Left ventricle myocardium superior (tissue), 1 donor: ENCODE data around the gene TOMM20. TPM values are rescaled to one million over a fixed set of nuclear protein-coding genes. Genes with fewer than 3 reads are reported as not detected.
A peak's percentile ranks its signal among the peaks of the same experiment; 100 is the strongest.
"Not testable (repeated sequence)": the region's sequence is repeated elsewhere in the genome, so short reads cannot be mapped to it uniquely, and the experiment has no call there.

ENCODE experiments used
- ATAC-seq: fragments of 200-7000 bp; cut with Tn5 transposase; one replicate; pipeline ENCODE4 v1.9.1; 2020; ENCODE audit warnings: mild to moderate bottlenecking, moderate library complexity
- DNase-seq: peaks from one replicate; pipeline ENCODE4 v3.0.0-alpha.2; 2020
- intact Hi-C: fragments of 100-400 bp; cut with micrococcal nuclease; formaldehyde crosslinking; loops from one replicate; pipeline ENCODE4 v1.11.0; 2022
- total RNA-seq: library from RNA; stranded (reverse); fragmentation: NEBNext Ultra II Directional; extraction: Animal tissue kit (Norgen Biotek cat#: 25700); gene quantifications from one replicate; pipeline ENCODE4 v1.2.1, GENCODE V29; 2021
- donor health status: DM: no; HTN: yes; CAD: no; lungs with severe emphysema.

TOMM20 gene
- total RNA-seq, 1 donor from 2014 or later = 95.8 TPM

DNA sequence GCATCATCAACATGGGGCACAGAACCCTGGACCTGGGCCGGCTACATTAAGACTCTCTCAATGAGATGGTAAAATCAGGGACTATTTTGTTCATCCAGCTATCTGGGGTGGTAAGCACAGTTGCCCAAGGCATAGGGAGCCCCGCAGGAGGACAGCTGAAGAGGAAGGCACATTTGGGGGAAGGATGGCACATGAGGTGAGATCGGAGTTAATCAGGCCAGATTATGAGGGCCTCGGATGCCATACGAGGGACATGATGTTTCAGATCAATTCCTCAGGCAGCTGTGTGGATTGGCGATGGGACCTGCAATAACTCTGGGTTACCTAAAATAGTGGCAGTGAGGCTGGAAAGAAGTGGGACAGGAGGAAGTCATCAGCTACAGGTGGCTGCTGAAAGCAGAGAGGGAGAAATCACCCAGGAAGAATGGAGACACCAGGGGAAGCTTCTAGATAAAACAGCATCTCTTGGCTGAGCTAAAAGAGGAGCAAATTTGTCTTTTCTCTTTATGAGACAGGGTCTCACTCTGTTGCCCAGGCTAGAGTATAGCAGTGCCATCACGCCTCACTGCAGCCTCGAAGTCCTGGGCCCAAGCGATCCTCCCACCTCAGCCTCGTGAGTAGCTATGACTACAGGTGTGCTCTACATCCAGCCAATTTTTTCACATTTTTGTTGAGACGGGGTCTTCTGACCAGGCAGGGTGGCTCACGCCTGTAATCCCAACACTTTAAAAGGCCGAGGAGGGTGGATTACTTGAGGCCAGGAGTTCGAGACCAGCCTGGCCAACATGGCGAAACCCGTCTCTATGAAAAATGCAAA, 21.1 kb downstream of the TOMM20 start:
- ATAC-seq (no peak), DNase-seq (no peak)
- intact Hi-C loops = no loop called here

DNA sequence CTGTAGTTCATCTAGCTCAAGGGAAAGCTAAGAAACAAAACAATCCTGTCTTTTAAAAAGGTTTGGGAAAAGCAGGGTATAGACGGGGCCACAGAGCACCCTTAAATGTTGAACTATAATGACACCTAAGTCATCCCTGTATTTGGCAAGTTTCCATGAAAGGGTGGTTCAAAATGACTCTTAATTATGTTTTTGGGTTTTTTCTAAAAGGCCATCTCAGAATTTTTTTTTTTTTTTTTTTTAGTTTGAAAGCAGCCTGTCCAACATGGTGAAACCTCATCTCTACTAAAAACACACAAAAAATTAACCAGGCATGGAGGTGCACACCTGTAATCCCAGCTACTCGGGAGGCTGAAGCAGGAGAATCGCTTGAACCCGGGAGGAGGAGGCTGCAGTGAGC, 22.2 kb downstream of the TOMM20 start:
- no peak for DNase-seq
- no peak for ATAC-seq
- intact Hi-C loops = no loop called here

DNA sequence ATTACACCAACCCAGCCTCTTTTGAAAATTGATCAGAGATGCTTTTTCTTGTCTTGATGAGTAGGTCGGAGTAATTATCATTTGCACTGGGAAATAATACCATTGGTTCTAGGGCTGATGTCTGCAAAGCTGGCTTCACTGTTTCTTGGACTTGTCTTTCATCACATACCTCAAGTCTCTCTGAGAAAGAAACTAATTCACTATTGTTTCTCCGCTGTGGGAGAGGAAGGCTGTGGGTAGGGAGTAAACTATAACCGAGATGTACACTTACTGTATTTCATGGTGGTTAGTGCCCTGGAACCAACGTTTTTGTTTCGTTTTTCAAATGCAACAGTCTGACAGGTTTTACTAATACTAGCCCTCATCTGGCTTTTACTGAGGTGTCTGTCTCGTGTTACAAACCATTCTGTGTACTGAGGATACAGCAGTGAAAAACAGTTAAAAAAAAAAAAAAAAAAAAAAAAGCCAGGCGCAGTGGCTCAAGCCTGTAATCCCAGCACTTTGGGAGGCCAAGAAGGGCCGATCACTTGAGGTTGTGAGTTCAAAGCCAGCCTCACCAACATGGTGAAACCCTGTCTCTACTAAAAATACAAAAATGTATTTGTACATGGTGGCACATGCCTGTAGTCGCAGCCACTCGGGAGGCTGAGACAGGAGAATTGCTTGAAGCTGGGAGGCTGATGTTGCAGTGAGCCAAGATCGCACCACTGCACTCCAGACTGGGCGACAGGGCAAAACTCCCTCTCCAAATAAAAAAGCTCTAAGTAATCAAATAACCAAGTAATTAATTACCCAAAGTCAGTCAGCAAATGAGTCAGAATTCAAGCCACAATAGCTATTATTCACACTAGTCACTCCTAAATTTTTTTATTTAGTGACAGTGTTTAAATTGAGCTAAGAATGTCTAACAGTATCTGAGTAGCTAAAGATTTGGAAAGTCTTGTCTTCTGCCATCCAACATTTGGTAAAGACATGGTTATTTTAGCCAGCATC, 23.3 kb downstream of the TOMM20 start:
- DNase-seq = no peak
- intact Hi-C loops = no loop called here
- ATAC-seq = no peak

DNA sequence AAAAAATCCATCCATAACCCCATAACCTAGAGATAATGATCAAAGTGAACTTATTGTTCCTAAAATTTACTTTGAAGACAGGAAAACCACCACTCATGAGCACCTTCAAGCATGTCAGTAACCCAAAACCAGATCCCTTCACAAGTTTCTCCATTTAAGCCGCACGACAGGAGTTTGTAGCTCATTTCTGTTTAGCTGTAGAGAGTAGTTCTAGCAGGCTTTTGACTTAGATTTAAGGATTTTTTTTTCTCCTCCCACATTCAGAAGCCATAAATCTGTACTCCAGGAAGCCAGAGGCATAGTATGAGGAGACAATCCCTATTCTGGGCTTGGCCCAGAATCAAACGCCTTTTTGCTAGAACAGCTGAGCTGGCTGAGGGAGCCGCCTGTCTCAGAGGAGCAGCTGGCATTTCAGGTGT, 25.6 kb downstream of the TOMM20 start:
- DNase-seq (no peak), ATAC-seq (no peak)
- intact Hi-C loops = no loop called here

DNA sequence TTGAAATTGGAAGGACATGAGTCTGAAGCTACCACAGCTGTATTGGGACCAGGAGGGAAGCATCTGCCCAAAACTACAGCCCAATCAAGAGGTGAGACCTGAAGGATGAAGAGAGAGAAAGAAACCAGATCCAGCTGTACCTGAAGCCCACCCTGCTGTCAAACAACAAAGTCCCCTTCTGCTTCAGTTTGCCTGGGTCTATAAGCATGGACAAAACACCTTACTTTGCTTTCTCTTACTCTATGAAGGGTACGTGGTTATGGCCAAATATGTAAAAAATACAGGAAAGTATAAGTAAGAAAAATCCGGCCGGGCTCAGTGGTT, 26.4 kb downstream of the TOMM20 start:
- DNase-seq (no peak), ATAC-seq (no peak)
- intact Hi-C loops = no loop called here

DNA sequence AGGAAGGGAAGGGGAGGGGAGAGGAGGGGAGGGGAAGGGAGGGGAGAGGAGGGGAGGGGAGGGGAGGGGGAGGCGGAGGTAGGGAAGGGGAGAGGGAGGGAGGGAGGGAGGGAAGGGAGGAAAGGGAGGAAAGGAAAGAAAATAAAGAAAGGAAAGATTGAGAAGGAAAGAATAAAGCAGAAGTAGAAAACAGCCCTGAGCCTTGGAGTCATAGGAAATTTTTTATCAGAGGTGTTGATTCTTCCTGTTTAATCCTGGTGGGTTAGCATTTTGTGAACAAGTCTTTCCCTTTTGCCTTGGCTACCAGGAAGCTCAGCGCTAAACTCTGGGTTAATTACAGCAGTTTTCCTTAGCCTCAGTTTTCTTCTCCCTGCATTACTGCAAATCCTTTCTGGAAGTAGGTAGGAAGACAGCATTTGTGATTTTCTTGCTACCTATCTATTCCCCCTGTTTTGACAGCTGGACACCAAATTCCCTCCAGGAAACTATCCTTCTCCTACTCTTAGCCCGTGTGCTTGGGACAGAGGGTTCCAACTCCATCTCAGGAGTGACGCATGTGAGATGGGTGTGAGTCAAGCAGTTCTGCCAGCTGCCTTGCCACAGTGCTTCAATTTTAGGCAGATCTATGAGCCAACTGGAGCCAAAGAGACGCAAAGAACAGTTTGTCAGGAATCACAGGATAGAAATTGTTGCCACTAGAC, 26.9 kb downstream of the TOMM20 start:
- ATAC-seq (no peak), DNase-seq (no peak)

DNA sequence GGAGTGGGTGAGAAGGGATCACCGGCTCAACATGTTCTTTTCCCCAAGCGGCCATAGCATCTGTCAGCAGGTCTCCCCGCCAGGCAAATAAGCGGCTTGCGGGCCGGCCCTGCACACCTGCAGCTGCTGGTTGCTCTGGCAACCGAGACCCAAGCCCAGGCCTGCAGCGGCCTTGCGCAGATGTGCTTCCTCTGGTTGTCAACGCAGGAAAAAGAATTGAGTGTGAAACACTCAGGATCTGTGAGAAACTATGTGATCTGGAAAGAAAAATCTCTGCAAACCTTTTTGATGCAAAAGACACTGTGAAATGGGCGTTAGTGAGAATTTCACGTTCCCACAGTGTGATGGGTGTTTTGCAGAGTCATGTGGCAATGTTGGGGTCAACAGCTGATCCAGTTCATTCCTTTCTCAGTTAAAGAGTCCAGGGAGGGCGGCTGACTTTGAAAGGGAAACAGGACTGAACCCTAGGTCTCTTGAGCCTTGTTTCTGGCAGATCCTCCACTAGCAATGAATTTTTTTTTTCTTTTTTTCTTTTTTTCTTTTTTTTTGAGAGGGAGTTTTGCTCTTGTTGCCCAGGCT, 28.4 kb downstream of the TOMM20 start:
- intact Hi-C loops = no loop called here
- peak; percentile 61 for ATAC-seq
- peak; percentile 53 for DNase-seq

More for the DNA sequence above, 26.9 kb downstream of the TOMM20 start:
- intact Hi-C loops = no loop called here

DNA sequence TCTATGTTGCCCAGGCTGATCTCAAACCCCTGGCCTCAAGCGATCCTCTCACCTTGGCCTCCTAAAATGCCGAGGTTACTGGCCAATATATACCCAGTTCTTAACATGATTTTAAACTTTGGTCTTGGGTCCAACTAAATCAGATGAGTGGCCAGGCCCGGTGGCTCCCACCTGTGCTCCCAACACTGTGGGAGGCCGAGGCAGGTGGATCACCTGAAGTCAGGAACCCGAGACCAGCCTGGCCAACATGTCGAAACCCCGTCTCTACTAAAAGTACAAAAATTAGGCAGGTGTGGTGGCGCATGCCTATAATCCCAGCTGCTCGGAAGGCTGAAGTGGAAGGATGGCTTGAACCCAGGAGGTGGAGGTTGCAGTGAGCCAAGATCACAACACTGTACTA, 29.6 kb downstream of the TOMM20 start:
- intact Hi-C loops = no loop called here
- ATAC-seq (no peak), DNase-seq (no peak)

DNA sequence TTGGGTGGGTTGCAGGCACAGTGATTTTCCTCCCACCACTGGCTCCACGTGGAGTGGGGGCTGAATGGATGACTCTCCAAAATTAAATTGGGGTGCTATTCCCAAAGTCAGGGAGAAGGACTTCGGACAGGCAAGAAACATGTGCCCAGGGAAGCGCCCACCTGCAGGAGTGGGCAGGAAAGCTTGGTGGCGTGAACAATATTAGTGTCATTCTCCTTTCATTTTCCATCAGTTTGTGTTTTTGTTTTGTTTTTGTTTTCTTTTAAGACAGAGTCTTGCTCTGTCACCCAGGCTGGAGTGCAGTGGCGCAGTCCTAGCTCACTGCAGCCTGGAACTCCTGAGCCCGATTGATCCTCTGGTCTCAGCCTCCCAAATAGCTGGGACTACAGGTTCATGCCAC, 30.1 kb downstream of the TOMM20 start:
- DNase-seq = no peak
- intact Hi-C loops = no loop called here
- ATAC-seq = no peak

DNA sequence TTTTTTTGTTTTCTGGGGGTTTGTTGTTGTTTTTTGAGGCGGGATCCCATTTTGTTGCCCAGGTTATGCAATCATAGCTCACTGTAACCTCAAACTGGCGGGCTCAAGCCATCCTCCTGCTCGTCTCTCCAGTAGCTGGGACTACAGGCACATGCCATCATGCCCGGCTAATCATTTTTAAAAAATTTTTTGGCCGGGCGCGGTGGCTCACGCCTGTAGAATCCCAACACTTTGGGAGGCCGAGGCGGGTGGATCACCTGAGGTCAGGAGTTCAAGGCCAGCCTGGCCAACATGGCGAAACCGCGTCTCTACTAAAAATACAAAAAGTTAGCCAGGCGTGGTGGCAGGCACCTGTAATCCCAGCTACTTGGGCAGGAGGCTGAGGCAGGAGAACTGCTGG, 31.1 kb downstream of the TOMM20 start:
- ATAC-seq, intact Hi-C loops, DNase-seq: not testable (repeated sequence)

DNA sequence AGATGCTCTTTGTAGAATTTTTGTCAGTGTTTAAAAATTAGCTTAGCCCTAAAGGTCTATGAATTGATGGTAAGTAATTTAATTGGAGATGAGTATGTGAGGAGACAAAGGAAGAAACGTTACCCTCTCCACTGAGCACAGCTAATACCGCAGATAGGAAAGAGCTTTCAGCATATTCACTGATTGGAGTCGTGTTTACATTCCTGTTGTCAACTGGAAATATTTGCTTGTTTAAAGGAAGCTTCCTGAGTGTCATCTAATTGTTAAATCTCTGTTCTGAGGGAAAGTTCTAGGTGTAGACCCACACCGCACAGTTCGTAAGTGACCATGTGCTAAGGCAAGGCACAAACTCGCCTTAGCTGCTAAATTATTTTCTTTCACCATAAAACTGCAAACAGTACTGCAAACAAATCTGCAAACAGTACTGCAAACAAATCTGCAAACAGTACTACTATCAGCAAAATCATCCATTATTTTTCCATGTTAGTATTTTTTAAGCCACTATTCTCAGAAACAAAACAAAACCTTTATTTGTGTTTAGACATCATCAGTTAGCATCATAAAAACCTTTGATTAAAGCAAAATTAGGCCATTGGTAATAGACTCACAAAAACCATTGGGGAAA, 32.6 kb downstream of the TOMM20 start:
- no peak for ATAC-seq
- no peak for DNase-seq
- intact Hi-C loops = no loop called here

DNA sequence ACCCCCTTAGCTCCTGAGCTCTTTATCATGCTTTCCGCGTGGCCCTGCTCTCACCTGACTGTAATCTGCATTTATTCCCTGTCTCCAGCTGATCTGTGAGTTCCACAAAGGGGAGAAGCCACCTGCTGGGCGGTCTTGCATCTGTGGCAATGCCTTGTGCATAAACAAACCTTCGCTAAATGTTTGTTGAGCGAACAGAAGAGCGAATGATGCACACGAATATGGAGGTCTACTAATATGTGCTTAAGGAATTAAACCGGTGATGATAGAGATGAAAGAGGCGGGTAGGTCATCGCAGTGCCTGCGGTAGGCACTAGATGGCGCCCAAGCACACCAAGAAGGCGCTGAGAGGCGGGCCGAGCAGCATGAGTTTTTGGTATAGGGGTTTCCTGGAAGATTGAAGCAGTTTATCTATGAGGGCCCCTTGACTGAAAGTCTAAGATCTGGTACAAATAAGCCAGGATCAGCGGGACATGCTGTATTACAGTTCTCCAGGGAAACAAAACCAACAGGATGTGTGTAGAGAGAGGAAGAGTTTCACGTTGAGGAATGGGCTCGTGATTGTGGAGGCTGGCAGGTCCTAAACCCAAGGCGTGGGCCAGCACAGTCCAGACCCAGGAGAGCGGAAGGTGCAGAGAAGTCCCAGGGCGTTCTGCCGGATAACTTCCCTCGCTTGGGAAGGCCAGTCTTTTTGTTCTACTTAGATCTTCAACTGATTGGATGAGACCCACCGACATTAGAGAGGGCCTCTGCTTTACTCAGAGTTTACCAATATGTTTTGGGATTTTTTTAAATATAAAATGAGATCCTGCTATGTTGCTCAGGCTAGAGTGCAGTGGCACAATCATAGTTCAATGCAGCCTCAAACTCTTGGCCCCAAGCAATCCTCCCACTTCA, 34.7 kb downstream of the TOMM20 start:
- peak; percentile 86 for DNase-seq
- peak; percentile 80 for ATAC-seq
- intact Hi-C loops = loop anchor here (5.0 kb wide), 1 partner anchor 607 kb away; no protein-coding TSS in a partner anchor

DNA sequence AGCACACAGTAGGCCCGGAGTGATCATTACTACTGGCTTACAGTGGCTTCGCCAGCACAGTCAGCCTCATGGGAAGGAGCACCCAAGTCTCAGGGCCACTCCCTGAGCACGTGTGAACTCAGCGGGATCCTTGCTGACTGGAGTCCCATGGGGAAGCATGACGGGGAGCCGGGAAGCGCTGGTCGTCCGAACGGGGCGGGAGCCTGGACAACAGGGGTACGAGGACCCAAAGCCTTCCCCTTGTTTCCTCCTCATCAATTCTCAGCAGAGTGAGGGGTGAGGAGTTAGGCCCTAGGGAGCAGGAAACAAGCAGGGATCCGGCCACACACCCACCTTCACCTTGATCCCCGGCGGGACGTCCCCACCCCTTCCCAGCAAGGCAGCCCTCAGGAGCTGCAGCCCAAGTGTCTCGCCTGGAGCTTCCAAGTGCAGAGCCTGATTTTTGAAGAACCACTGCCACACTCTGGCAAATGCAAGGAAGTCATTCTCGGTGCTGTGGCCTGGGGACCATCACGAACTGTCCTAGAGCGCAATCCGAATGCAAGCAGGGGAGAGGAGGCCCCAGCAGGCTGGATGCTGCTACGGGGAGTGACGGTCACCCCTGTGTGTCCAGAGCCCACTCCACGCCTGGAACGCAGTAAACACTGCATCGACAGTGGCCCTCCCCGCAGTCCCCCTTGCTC, 35.5 kb downstream of the TOMM20 start:
- DNase-seq (peak; percentile 58), ATAC-seq (peak; percentile 89)
- intact Hi-C loops = loop anchor here (5.0 kb wide), 1 partner anchor 606 kb away; no protein-coding TSS in a partner anchor

DNA sequence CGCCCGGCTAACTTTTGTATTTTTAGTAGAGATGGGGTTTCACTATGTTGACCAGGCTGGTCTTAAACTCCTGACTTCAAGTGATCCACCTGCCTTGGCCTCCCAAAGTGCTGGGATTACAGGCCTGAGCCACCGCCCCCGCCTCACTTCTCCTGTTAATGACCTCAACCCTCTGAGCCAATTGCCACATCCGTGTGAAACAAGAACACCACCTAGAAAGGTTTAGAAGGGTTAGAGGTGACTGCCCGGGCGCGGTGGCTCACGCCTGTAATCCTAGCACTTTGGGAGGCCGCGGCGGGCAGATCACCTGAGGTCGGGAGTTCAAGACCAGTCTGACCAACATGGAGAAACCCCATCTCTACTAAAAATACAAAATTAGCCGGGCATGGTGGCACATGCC, 36.2 kb downstream of the TOMM20 start:
- intact Hi-C loops = loop anchor here (5.0 kb wide), 1 partner anchor 605 kb away; no protein-coding TSS in a partner anchor
- DNase-seq, ATAC-seq: not testable (repeated sequence)

DNA sequence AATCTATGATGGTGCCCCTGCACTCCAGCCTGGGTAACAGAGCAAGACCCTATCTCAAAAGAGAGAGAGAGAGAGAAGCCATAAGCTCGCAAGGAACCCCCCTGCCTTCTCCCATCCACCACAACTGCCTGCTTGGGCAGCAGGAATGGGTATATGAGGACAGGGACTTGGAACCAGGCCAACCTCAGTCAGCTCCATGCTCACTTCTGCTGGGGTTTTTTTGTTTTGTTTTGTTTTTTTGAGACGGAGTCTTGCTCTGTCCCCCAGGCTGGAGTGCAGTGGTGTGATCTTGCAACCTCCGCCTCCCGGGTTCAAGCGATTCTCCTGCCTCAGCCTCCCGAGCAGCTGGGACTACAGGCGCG, 36.6 kb downstream of the TOMM20 start:
- intact Hi-C loops = loop anchor here (5.0 kb wide), 1 partner anchor 605 kb away; no protein-coding TSS in a partner anchor
- ATAC-seq, DNase-seq: not testable (repeated sequence)

DNA sequence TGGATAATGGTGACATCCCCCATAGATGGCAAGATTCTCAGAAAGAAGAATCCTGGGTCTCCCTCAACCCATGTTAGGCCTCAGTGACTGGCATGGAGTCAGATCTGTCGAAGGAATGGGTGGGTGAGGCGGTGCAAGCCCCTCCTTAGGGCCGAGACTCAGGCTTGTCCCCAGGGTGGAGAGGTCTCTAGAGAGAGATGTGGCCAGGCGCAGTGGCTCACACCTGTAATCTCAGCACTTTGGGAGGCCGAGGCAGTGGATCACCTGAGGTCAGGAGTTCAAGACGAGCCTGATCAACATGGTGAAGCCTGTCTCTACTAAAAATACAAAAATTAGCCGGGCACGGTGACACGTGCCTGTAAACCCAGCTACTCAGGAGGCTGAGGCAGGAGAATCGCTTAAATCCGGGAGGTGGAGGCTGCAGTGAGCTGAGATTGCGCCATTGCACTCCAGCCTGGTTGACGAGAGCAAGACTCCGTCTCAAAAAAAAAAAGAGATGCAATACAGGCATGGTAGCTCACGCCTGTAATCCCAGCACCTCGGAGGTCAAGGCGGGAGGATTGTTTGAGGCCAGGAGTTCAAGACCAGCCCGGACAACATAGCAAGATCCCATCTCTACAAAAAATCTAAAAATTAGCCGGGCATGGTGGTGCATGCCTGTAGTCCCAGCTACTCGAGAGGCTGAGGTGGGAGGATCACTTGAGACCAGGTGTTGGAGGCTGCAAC, 37.2 kb downstream of the TOMM20 start:
- not testable (repeated sequence) for DNase-seq, ATAC-seq
- intact Hi-C loops = loop anchor here (5.0 kb wide), 1 partner anchor 604 kb away; no protein-coding TSS in a partner anchor
